Measurements from ENCODE around the gene PTK6. TPM values are rescaled to one million over a fixed set of nuclear protein-coding genes. Genes with fewer than 3 reads are reported as not detected.
"Not testable (repeated sequence)": the region's sequence is repeated elsewhere in the genome, so short reads cannot be mapped to it uniquely, and the experiment has no call there.

Gene PTK6
- total RNA-seq, 1 experiment from 2014 or later: 0.14 TPM

- Histone ChIP-seq H3K36me3 (replicated peaks; ENCODE audit: control insufficient read depth, insufficient read depth, low read length) (no peaks in the 10 kb centered on the region; the same call in 1 of the 2 replicates), H3K4me3 (ENCODE audit: insufficient read depth, low read depth, low read length) (no peak overlapping the region), H3K27me3 (ENCODE audit: control insufficient read depth, insufficient read depth, low read length) (no peaks in the 10 kb centered on the region)
- DNase-seq: no peak
Observed at GRCh38 chr20:63564036-63564810, 27.0 kb upstream of the PTK6 start.

GRCh38 chr20:63563225-63563935 lies 26.2 kb upstream of the PTK6 start:
- Histone ChIP-seq H3K27me3 (ENCODE audit: control insufficient read depth, insufficient read depth, low read length) (no peaks in the 10 kb centered on the region), H3K36me3 (replicated peaks; ENCODE audit: control insufficient read depth, insufficient read depth, low read length) (no peaks in the 10 kb centered on the region; the same call in 1 of the 2 replicates), H3K4me3 (ENCODE audit: insufficient read depth, low read depth, low read length) (no peak overlapping the region)
- no peak for DNase-seq

DNA sequence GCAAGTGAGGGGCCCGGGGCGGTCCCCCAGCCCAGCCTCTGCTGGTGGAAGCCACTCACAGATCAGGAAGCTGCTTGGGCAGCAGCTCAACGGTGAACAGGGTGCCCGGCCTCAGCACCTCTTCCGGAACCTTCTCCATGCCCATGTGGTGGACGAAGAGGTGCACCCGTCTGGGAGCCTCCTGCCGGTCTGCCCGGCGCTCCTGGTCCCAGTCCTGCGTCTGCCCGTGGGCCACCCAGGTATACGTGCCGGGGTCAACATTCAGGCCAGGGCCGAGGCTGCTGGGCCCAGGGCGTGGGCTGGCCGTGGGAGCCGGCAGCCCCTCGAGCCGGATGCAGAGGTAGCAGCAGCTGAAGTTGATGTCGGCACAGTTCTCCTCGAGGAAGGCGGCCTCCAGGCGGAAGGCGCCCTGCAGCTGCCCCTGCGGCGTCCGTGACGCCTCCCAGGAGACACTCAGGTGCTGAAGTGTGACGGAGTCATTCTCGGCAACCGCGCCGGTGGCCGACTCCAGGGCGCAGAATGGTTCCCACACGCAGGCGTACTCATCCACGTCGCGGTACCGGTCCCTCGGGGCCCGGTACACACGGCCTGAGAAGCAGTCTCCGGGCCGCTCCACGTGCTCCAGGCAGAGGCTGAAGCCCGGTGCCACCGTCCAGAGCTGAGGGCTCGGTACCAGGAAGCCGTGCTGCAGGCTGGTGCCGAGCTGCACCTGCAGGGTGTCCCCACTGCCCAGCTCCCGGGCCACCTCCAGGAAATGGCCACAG lies 25.5 kb upstream of the PTK6 start:
- H3K27me3 ChIP-seq (ENCODE audit: control insufficient read depth, insufficient read depth, low read length): no peaks in the 10 kb centered on the region
- no peak overlapping the region for H3K4me3 ChIP-seq (ENCODE audit: insufficient read depth, low read depth, low read length)
- no peak for DNase-seq
- no peaks in the 10 kb centered on the region; the same call in 1 of the 2 replicates for H3K36me3 ChIP-seq (replicated peaks; ENCODE audit: control insufficient read depth, insufficient read depth, low read length)

DNA sequence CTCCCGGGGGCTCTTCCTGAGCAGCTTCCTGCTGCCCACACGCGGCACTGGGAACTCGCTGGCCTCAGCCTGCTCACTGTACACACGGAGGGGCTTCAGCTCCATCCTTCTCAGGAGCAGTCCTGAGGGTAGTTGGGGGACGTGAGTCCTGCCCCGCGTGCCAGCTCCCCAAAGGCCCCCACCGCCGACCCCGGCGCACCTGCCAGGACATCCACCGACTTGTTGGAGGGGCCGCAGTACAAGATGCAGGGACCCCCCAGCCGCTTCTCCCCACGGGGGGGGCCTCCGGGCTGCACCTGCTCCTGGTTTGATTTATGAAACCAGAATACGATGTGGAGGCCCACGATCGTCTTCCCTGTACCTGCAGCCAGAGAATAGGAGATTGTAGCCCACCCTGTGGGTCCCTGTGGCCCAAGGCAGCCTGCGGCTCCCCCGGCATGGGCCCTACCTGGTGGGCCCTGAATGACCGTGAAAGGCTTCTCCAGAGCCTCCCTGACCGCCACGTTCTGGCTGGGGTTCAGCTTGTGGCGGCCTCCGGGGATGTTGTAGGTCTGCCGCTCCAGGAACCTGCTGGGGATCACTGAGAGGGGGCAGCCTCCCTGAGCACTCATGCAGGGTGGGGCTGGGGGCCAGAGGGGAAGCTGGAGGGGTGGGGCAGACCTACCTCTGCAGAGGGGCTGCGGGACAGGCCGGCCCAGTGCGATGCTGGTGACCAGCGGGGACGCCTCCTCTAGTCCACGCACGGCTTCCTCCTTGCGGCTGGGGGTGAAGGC lies 24.6 kb upstream of the PTK6 start:
- no peak overlapping the region for H3K4me3 ChIP-seq (ENCODE audit: insufficient read depth, low read depth, low read length)
- DNase-seq: no peak

GRCh38 chr20:63560856-63561609 lies 23.9 kb upstream of the PTK6 start:
- H3K27me3 ChIP-seq (ENCODE audit: control insufficient read depth, insufficient read depth, low read length): no peaks in the 10 kb centered on the region
- DNase-seq: no peak
- H3K36me3 ChIP-seq (replicated peaks; ENCODE audit: control insufficient read depth, insufficient read depth, low read length): no peaks in the 10 kb centered on the region; the same call in 1 of the 2 replicates
- no peak overlapping the region for H3K4me3 ChIP-seq (ENCODE audit: insufficient read depth, low read depth, low read length)

More for the DNA sequence above, 24.6 kb upstream of the PTK6 start:
- H3K36me3 ChIP-seq (replicated peaks; ENCODE audit: control insufficient read depth, insufficient read depth, low read length): no peaks in the 10 kb centered on the region; the same call in 1 of the 2 replicates
- H3K27me3 ChIP-seq (ENCODE audit: control insufficient read depth, insufficient read depth, low read length): no peaks in the 10 kb centered on the region

- no peaks in the 10 kb centered on the region; the same call in 1 of the 2 replicates for H3K36me3 ChIP-seq (replicated peaks; ENCODE audit: control insufficient read depth, insufficient read depth, low read length)
- no peak for DNase-seq
- H3K4me3 ChIP-seq (ENCODE audit: insufficient read depth, low read depth, low read length): no peak overlapping the region
- H3K27me3 ChIP-seq (ENCODE audit: control insufficient read depth, insufficient read depth, low read length): no peaks in the 10 kb centered on the region; the same call in 1 of the 2 replicates
Observed at GRCh38 chr20:63560333-63560805, 23.2 kb upstream of the PTK6 start.

DNA sequence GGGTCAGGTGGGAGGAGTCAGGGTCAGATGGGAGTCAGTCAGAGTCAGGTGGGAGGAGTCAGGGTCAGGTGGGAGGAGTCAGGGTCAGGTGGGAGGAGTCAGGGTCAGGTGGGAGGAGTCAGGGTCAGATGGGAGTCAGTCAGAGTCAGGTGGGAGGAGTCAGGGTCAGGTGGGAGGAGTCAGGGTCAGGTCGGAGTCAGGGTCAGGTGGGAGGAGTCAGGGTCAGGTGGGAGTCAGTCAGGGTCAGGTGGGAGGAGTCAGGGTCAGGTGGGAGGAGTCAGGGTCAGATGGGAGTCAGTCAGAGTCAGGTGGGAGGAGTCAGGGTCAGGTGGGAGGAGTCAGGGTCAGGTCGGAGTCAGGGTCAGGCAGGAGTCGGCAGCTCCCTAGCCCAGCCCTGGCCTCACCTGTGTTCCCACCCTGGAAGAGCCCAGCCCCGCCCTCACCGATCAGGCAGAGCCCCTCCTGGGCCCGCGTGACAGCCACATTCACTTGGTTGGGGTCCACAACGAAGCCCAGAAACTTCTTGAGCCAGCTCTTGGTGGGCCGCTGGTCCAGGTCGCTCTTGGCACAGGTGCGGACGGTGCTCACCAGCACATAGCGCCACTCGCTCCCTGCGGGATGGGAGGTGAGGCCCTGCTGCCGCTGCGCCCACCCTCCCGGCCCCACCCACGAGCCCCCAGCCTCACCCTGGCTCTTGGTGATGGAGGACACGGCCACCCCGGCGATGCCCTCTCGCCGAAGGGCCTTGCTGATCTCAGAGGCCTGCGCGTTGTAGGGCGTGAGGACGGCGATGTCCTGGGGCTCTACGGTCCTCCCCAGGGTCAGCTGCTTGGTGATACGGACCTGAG lies 22.5 kb upstream of the PTK6 start:
- H3K4me3 ChIP-seq (ENCODE audit: insufficient read depth, low read depth, low read length); H3K27me3 ChIP-seq (ENCODE audit: control insufficient read depth, insufficient read depth, low read length); H3K36me3 ChIP-seq (replicated peaks; ENCODE audit: control insufficient read depth, insufficient read depth, low read length): not testable (repeated sequence)
- peak; percentile 86 for DNase-seq

- DNase-seq: peak; percentile 85
- peaks cover 3% of the 10 kb centered on the region for H3K27me3 ChIP-seq (ENCODE audit: control insufficient read depth, insufficient read depth, low read length)
- no peak overlapping the region for H3K4me3 ChIP-seq (ENCODE audit: insufficient read depth, low read depth, low read length)
- no peaks in the 10 kb centered on the region; the same call in 1 of the 2 replicates for H3K36me3 ChIP-seq (replicated peaks; ENCODE audit: control insufficient read depth, insufficient read depth, low read length)
Observed at GRCh38 chr20:63558804-63559484, 21.8 kb upstream of the PTK6 start.

- Histone ChIP-seq H3K4me3 (ENCODE audit: insufficient read depth, low read depth, low read length) (no peak overlapping the region), H3K27me3 (ENCODE audit: control insufficient read depth, insufficient read depth, low read length) (peaks cover 3% of the 10 kb centered on the region), H3K36me3 (replicated peaks; ENCODE audit: control insufficient read depth, insufficient read depth, low read length) (no peaks in the 10 kb centered on the region; the same call in 1 of the 2 replicates)
- DNase-seq: no peak
Observed at GRCh38 chr20:63557481-63557891, 20.3 kb upstream of the PTK6 start.

DNA sequence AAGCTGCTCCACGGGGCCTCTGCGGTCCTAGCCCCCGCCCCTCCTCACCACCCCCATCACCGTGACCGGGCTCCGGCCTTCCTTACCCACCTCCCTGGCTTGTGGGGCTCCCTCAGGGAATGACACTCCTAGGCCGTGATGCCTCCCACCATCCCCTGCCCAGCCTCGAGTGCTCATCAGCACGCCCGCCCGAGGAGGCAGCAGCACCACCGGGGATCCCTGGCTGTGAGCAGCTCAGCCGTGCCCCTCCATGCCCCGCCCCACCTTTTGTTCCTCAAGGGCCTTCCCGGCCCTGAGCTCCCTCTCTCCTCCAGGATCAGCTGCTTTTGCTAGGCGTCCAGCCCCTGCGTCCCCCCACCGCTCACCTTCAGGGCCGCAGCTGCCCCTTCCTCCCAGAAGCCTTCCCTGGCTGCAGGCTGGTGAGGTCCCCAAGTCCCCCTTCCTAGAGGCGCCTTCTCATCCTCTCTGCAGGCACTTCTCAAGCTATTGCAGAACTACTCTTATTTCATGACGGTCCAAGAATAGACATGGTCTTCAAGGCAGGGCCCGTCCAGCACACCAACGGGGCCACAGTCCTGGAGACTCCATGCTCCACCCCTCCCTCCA lies 19.8 kb upstream of the PTK6 start:
- peak; percentile 89 for DNase-seq
- H3K27me3 ChIP-seq (ENCODE audit: control insufficient read depth, insufficient read depth, low read length): peaks cover 3% of the 10 kb centered on the region
- no peak overlapping the region for H3K4me3 ChIP-seq (ENCODE audit: insufficient read depth, low read depth, low read length)
- no peaks in the 10 kb centered on the region; the same call in 1 of the 2 replicates for H3K36me3 ChIP-seq (replicated peaks; ENCODE audit: control insufficient read depth, insufficient read depth, low read length)

DNA sequence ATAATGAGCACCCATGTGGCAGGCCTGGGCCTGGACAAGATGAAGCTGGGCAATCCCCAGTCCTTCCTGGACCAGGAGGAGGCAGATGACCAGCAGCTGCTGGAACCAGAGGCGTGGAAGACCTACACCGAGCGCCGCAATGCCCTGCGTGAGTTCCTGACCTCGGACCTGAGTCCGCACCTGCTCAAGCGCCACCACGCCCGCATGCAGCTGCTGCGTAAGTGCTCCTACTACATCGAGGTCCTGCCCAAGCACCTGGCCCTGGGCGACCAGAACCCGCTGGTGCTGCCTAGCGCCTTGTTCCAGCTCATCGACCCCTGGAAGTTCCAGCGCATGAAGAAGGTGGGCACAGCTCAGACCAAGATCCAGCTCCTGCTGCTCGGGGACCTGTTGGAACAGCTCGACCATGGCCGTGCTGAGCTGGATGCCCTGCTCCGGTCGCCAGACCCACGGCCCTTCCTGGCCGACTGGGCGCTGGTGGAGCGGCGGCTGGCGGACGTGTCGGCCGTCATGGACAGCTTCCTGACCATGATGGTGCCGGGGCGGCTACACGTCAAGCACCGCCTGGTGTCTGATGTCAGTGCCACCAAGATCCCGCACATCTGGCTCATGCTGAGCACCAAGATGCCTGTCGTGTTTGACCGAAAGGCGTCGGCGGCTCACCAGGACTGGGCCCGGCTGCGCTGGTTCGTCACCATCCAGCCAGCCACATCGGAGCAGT lies 18.6 kb upstream of the PTK6 start:
- Histone ChIP-seq H3K36me3 (replicated peaks; ENCODE audit: control insufficient read depth, insufficient read depth, low read length) (no peaks in the 10 kb centered on the region), H3K27me3 (ENCODE audit: control insufficient read depth, insufficient read depth, low read length) (peaks cover 3% of the 10 kb centered on the region), H3K4me3 (ENCODE audit: insufficient read depth, low read depth, low read length) (no peak overlapping the region)
- no peak for DNase-seq
